Activated B cell treated with CpG ODN at 0.5 μM for 24 hours (primary cell): Measurements from ENCODE around the gene CMKLR1. TPM values are rescaled to one million over a fixed set of nuclear protein-coding genes. Genes with fewer than 3 reads are reported as not detected.

Experiments
- ATAC-seq: fragments of 200-7000 bp; cut with Tn5 transposase; one replicate; pipeline ENCODE4 v1.10.0; 2021; ENCODE audit warnings: low read depth, mild to moderate bottlenecking, moderate library complexity
- CTCF ChIA-PET: fragments of 350-600 bp; sonication (Branson Sonifier 250); formaldehyde crosslinking; loops from one replicate; lab custom pipeline; 2021; ENCODE audit warnings: antibody characterized with exemption; lab: Charles Lee
- POLR2A ChIA-PET: fragments of 350-600 bp; sonication (Branson Sonifier 250); formaldehyde crosslinking; loops from one replicate; lab custom pipeline; 2021; ENCODE audit warnings: antibody characterized with exemption; lab: Charles Lee
- DNase-seq: peaks from one replicate; pipeline ENCODE4 v3.0.0; 2022
- H3K27ac Mint-ChIP-seq: one replicate; pipeline ENCODE4 v1.8.0; 2020; ENCODE audit warnings: mixed read lengths
- H3K27me3 Mint-ChIP-seq: one replicate; pipeline ENCODE4 v1.8.0; 2021; ENCODE audit warnings: mixed read lengths
- H3K36me3 Mint-ChIP-seq: one replicate; pipeline ENCODE4 v1.8.0; 2021; ENCODE audit warnings: low read depth, mixed read lengths
- H3K4me1 Mint-ChIP-seq: one replicate; pipeline ENCODE4 v1.8.0; 2021; ENCODE audit warnings: mixed read lengths
- H3K4me3 Mint-ChIP-seq: one replicate; pipeline ENCODE4 v1.8.0; 2020; ENCODE audit warnings: mild to moderate bottlenecking, mixed read lengths
- H3K9me3 Mint-ChIP-seq: one replicate; pipeline ENCODE4 v1.8.0; 2020; ENCODE audit warnings: mixed read lengths
- intact Hi-C: fragments of 100-400 bp; cut with micrococcal nuclease; formaldehyde crosslinking; loops from one replicate; pipeline ENCODE4 v1.15.1; 2024
- total RNA-seq: library from RNA; stranded (reverse); gene quantifications from 2 replicates; pipeline ENCODE4 v1.2.3, GENCODE V29; 2022
- TF ChIP-seq, protein P1 (sequence below): fragments of 200-600 bp; IDR thresholded peaks from one replicate; pipeline ENCODE4 v1.8.0; 2022; ENCODE audit warnings: antibody characterized with exemption, mild to moderate bottlenecking

CMKLR1 gene
- total RNA-seq, 1 donor from 2014 or later, result 0.24 TPM

DNA sequence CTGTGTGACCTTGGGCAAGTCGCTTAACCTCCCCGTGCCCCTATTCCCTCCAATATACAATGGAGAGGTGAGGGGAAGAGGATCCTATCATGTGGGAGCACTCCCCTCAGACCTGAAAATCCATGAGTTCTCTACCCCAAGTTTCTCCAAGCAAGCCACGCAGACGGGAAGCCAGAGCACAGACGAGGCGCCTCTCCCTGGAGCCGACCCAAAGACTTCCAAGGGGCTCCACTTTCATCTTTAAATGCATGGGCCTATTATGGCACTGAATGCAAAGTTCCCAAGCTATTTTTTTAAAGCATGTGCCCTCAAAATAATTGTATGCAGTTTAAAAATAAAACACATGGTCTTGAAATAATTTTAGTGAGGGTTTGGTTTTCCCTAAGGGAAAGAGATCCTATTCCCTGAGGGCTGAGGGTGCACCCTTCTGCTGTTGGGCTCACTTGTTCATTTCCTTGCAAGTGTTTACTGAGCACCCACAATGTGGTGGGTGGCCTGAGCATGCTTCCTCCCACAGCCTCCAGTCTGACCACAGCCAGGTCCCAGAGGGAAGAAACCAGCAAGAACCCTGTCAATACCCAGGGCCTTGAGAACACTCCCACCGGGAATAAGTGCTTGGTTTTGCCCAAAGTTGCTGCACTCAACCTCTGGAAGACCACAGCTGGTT is 14.6 kb downstream of the CMKLR1 start:
- DNase-seq (no peak), ATAC-seq (no peak)
- Mint-ChIP-seq H3K9me3 (no peaks in the 10 kb centered on the region), H3K27me3 (peaks cover 14% of the 10 kb centered on the region), H3K27ac (no peak overlapping the region), H3K4me3 (no peak overlapping the region), H3K4me1 (no peaks in the 10 kb centered on the region), H3K36me3 (no peaks in the 10 kb centered on the region)
- POLR2A ChIA-PET, result no interaction called here
- intact Hi-C loops, result no loop called here
- TF ChIP-seq, protein P1, sequence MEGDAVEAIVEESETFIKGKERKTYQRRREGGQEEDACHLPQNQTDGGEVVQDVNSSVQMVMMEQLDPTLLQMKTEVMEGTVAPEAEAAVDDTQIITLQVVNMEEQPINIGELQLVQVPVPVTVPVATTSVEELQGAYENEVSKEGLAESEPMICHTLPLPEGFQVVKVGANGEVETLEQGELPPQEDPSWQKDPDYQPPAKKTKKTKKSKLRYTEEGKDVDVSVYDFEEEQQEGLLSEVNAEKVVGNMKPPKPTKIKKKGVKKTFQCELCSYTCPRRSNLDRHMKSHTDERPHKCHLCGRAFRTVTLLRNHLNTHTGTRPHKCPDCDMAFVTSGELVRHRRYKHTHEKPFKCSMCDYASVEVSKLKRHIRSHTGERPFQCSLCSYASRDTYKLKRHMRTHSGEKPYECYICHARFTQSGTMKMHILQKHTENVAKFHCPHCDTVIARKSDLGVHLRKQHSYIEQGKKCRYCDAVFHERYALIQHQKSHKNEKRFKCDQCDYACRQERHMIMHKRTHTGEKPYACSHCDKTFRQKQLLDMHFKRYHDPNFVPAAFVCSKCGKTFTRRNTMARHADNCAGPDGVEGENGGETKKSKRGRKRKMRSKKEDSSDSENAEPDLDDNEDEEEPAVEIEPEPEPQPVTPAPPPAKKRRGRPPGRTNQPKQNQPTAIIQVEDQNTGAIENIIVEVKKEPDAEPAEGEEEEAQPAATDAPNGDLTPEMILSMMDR, result no peak
- CTCF ChIA-PET, result no interaction called here

GRCh38 chr12:108323581-108323980 is 15.5 kb downstream of the CMKLR1 start:
- no peaks in the 10 kb centered on the region for H3K36me3 Mint-ChIP-seq
- intact Hi-C loops, result no loop called here
- ChIA-PET POLR2A (no interaction called here), CTCF (no interaction called here)
- ATAC-seq (no peak), DNase-seq (no peak)
- no peak overlapping the region for H3K4me3 Mint-ChIP-seq
- H3K27ac Mint-ChIP-seq, result no peak overlapping the region
- H3K9me3 Mint-ChIP-seq, result no peaks in the 10 kb centered on the region
- TF ChIP-seq, protein P1, result no peak
- H3K27me3 Mint-ChIP-seq, result peaks cover 14% of the 10 kb centered on the region
- no peaks in the 10 kb centered on the region for H3K4me1 Mint-ChIP-seq

DNA sequence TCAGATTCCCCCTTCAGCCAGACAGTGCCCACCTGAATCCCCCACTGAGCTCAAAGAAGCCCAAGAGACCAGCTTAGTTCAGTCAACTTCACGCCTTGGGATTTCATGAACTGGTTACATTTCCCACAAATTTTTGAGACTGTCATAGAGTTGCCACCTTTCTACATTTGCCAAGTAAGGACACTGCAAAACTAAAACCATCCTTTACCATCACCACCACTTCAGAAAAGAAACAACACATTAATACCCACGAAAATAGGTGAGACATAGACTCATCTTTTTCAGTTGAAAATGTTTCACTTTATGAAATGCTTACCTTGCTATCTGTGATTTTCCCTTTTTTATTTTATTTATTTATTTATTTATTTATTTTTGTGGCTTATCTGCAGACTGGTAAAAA is 16.1 kb downstream of the CMKLR1 start:
- Mint-ChIP-seq H3K9me3 (no peaks in the 10 kb centered on the region), H3K36me3 (no peaks in the 10 kb centered on the region), H3K27me3 (peaks cover 14% of the 10 kb centered on the region), H3K4me3 (no peak overlapping the region), H3K27ac (no peak overlapping the region), H3K4me1 (no peaks in the 10 kb centered on the region)
- no peak for ATAC-seq
- CTCF ChIA-PET, result no interaction called here
- TF ChIP-seq, protein P1, result no peak
- POLR2A ChIA-PET, result no interaction called here
- DNase-seq, result no peak
- intact Hi-C loops, result no loop called here

- H3K27me3 Mint-ChIP-seq, result peaks cover 14% of the 10 kb centered on the region
- no peaks in the 10 kb centered on the region for H3K4me1 Mint-ChIP-seq
- no peak for ATAC-seq
- ChIA-PET CTCF (no interaction called here), POLR2A (no interaction called here)
- no peak for DNase-seq
- intact Hi-C loops, result no loop called here
- TF ChIP-seq, protein P1, result no peak
- H3K4me3 Mint-ChIP-seq, result no peak overlapping the region
- no peaks in the 10 kb centered on the region for H3K36me3 Mint-ChIP-seq
- no peaks in the 10 kb centered on the region for H3K9me3 Mint-ChIP-seq
- no peak overlapping the region for H3K27ac Mint-ChIP-seq
Measured at GRCh38 chr12:108321688-108322087, 17.4 kb downstream of the CMKLR1 start.

- H3K27ac Mint-ChIP-seq, result no peak overlapping the region
- DNase-seq (no peak), ATAC-seq (no peak)
- no peaks in the 10 kb centered on the region for H3K9me3 Mint-ChIP-seq
- ChIA-PET CTCF (no interaction called here), POLR2A (no interaction called here)
- no peak overlapping the region for H3K4me3 Mint-ChIP-seq
- H3K36me3 Mint-ChIP-seq, result no peaks in the 10 kb centered on the region
- no peaks in the 10 kb centered on the region for H3K4me1 Mint-ChIP-seq
- H3K27me3 Mint-ChIP-seq, result peaks cover 18% of the 10 kb centered on the region
- intact Hi-C loops, result no loop called here
- TF ChIP-seq, protein P1, result no peak
Measured at GRCh38 chr12:108320507-108321293, 18.4 kb downstream of the CMKLR1 start.
